Osteoblast (primary cell): ENCODE measurements around the gene ENHO. TPM values are rescaled to one million over a fixed set of nuclear protein-coding genes. Genes with fewer than 3 reads are reported as not detected.

Experiments used
- DNase-seq: peaks from one replicate; pipeline ENCODE4 v3.0.0; 2011; ENCODE audit warnings: low spot score, mixed read lengths; ENCODE audit not compliant: insufficient read length; ENCODE audit errors: missing footprints
- H2AFZ ChIP-seq: 2 replicates; pipeline ENCODE4 v1.6.0; 2011; ENCODE audit warnings: mild to moderate bottlenecking, low read length
- H3K27ac ChIP-seq: 2 replicates; pipeline ENCODE4 v1.5.1; 2011; ENCODE audit warnings: mild to moderate bottlenecking, low read depth, low read length, moderate library complexity
- H3K27me3 ChIP-seq: 2 replicates; pipeline ENCODE4 v1.6.0; 2012; ENCODE audit warnings: mild to moderate bottlenecking, control low read depth, inconsistent platforms, low read length, moderate library complexity; ENCODE audit not compliant: insufficient read depth
- H3K36me3 ChIP-seq: 2 replicates; pipeline ENCODE4 v1.5.1; 2011; ENCODE audit warnings: mild to moderate bottlenecking, low read length, control low read depth, moderate library complexity; ENCODE audit not compliant: insufficient read depth
- H3K4me1 ChIP-seq: 2 replicates; pipeline ENCODE4 v1.5.1; 2011; ENCODE audit warnings: mild to moderate bottlenecking, low read length, control low read depth, moderate library complexity; ENCODE audit not compliant: insufficient read depth
- H3K4me2 ChIP-seq: 2 replicates; pipeline ENCODE4 v1.6.0; 2011; ENCODE audit warnings: mild to moderate bottlenecking, low read length; ENCODE audit not compliant: insufficient read depth
- H3K4me3 ChIP-seq: fragments of 200-600 bp; sonication (generic); 3 replicates; pipeline ENCODE4 v1.5.1; 2012; ENCODE audit warnings: mild to moderate bottlenecking, low read length, inconsistent platforms; ENCODE audit not compliant: insufficient read depth
- H3K79me2 ChIP-seq: 2 replicates; pipeline ENCODE4 v1.6.0; 2012; ENCODE audit warnings: mild to moderate bottlenecking, low read length, control low read depth, inconsistent platforms; ENCODE audit not compliant: insufficient read depth
- H3K9me3 ChIP-seq: 2 replicates; pipeline ENCODE4 v1.5.1; 2011; ENCODE audit warnings: low read depth, low read length, control low read depth
- H4K20me1 ChIP-seq: 2 replicates; pipeline ENCODE4 v1.6.0; 2012; ENCODE audit warnings: mild to moderate bottlenecking, low read length, control low read depth; ENCODE audit not compliant: insufficient read depth
- CTCF ChIP-seq: IDR thresholded peaks from 2 replicates; pipeline ENCODE4 v1.5.1; 2011; ENCODE audit warnings: mild to moderate bottlenecking, low read depth, low read length, moderate library complexity; ENCODE audit errors: extremely low read depth
- total RNA-seq: library from RNA; depleted of rRNA; stranded (reverse); fragments of >200 nt; gene quantifications from 2 replicates; pipeline ENCODE4 v1.2.3, GENCODE V29; 2012

The ENHO gene
- total RNA-seq, 1 donor: under 0.01 TPM

GRCh38 chr9:34550681-34551270, 28.0 kb upstream of the ENHO start:
- no peak overlapping the region for H2AFZ ChIP-seq
- peak; percentile 81 for DNase-seq
- no peaks in the 10 kb centered on the region for H3K4me1 ChIP-seq
- no peaks in the 10 kb centered on the region for H3K79me2 ChIP-seq
- TF ChIP-seq CTCF: no peak
- no peaks in the 10 kb centered on the region for H3K9me3 ChIP-seq
- no peak overlapping the region for H3K4me3 ChIP-seq
- no peak overlapping the region for H3K27ac ChIP-seq
- H3K4me2 ChIP-seq: no peak overlapping the region
- H4K20me1 ChIP-seq: peaks cover 5% of the 10 kb centered on the region
- H3K27me3 ChIP-seq: peaks cover 5% of the 10 kb centered on the region
- no peaks in the 10 kb centered on the region for H3K36me3 ChIP-seq

GRCh38 chr9:34550016-34550680, 27.4 kb upstream of the ENHO start:
- Histone ChIP-seq H2AFZ (no peak overlapping the region), H3K79me2 (no peaks in the 10 kb centered on the region), H3K9me3 (no peaks in the 10 kb centered on the region), H3K36me3 (no peaks in the 10 kb centered on the region), H3K4me2 (no peak overlapping the region), H3K27me3 (peaks cover 5% of the 10 kb centered on the region), H4K20me1 (peaks cover 5% of the 10 kb centered on the region), H3K27ac (no peak overlapping the region), H3K4me3 (no peak overlapping the region), H3K4me1 (no peaks in the 10 kb centered on the region)
- no peak for TF ChIP-seq CTCF
- peak; percentile 66 for DNase-seq

GRCh38 chr9:34549407-34549732, 26.6 kb upstream of the ENHO start:
- Histone ChIP-seq H3K4me2 (no peak overlapping the region), H3K36me3 (no peaks in the 10 kb centered on the region), H4K20me1 (peaks cover 5% of the 10 kb centered on the region), H3K9me3 (no peaks in the 10 kb centered on the region), H3K4me3 (no peak overlapping the region), H3K79me2 (no peaks in the 10 kb centered on the region), H3K27ac (no peak overlapping the region), H3K27me3 (peaks cover 9% of the 10 kb centered on the region), H2AFZ (no peak overlapping the region), H3K4me1 (no peaks in the 10 kb centered on the region)
- peak; percentile 75 for DNase-seq
- no peak for TF ChIP-seq CTCF

- H3K4me2 ChIP-seq: no peak overlapping the region
- H3K36me3 ChIP-seq: no peaks in the 10 kb centered on the region
- H4K20me1 ChIP-seq: peaks cover 5% of the 10 kb centered on the region
- DNase-seq: peak; percentile 98
- H3K9me3 ChIP-seq: no peaks in the 10 kb centered on the region
- peak; percentile 86 for TF ChIP-seq CTCF
- H3K4me3 ChIP-seq: no peak overlapping the region
- no peak overlapping the region for H2AFZ ChIP-seq
- no peak overlapping the region for H3K27ac ChIP-seq
- H3K4me1 ChIP-seq: no peaks in the 10 kb centered on the region
- H3K27me3 ChIP-seq: peaks cover 9% of the 10 kb centered on the region
- no peaks in the 10 kb centered on the region for H3K79me2 ChIP-seq
Observed at GRCh38 chr9:34547960-34548611, 25.3 kb upstream of the ENHO start.
